Fibroblast of the conjunctiva (primary cell): Measurements from ENCODE around the gene LAMA4.
"Not testable (repeated sequence)": the region's sequence is repeated elsewhere in the genome, so short reads cannot be mapped to it uniquely, and the experiment has no call there.

ENCODE experiments used
- DNase-seq: peaks from one replicate; pipeline ENCODE4 v3.0.0-alpha.2; 2010; ENCODE audit warnings: low read depth

Gene LAMA4

DNA sequence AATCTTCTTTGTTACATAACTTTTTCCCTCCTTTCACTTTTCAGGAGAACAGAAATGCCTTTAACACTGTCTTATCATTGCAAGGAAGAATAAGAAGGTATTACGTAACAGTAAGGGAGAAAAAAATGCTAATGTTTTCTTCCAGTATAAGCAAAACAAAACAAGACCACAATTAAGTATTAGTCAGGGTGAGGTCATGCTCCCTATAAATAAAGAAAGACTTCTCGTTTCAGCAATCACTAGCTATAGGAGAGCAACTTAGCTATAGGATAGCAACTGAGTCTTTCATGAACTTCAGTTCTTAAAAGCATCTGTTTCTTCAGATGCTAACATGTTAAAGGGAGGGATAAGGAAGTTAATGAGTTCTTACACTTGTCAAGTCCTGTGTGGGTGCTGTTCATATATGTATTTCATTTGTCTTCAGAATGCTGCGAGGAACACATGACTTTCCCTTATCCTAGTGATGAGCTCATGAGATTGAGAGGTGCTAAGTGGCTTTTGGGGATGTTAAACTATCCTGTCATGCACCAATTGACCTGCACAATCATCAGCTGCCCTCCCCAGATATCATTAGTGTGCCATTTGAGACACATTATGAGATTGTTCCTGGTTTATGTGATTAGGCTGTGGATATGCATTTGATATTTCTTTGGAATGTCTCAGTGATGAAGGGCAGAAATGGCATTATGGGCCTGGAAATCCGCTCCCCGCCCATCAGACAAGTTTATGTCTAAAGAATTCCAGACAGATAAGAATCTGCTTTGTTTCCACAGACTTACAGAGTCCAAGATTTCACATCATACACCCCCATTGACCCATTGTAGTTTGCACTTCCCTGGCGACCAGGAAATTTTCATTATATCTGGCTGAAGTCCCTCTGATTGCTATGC is 37.5 kb downstream of the LAMA4 start:
- peak; percentile 60 for DNase-seq

DNA sequence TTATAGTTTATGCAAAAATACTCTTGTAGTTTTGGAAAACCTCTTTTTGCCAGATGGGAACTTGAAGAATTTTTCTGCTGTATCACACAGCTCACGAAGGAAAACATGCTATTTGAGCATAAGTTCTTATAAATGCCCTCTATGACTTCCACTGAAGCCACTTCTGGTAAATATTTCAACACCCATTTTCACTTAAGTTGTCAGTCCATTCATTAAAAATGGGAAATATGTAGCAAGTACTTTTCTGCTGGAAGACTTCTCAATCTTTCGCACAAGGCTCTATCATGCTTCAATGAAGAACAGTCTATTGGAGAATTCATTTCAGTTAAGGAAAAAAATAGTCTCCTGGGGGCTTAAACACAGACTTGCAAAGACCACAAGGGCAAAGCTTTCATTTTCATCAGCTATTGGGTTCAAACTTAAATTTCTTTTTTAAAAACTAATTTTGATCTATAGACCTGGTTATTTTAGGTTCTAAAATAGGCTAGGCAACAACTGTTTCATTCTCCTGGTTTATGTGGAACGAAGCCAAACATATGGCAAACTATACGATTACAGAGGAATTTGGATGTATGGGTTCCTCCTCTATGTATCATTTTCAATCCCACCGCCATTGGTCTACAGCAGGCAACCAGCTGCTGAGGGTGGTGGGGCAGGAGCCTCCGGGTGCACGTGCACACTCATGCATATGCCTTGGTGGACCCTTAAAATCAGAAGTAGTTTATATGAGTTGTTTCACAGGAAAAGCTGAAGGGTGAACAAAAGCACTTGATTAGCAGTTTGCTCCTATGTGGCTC is 38.7 kb downstream of the LAMA4 start:
- DNase-seq = no peak

- no peak for DNase-seq
Observed at GRCh38 chr6:112214739-112215269, 39.6 kb downstream of the LAMA4 start.

DNA sequence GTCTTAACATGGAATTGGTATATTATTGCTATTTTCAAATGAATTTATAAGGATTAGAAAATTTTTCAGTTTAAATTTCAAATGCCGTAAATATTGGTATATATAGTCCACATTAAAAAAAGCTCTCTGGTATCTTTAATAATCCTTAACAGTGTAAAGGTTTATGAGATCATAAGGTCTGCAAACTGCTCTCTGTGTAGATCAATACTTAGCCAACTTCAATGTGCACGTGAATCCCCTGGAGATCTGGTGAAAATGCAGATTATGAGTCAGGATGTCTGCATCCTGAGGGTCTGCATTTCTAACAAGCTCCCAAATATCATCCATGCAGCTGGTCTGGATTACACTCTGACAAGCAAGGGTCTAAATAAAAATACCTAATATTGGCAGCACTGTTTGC is 43.5 kb downstream of the LAMA4 start:
- no peak for DNase-seq

DNA sequence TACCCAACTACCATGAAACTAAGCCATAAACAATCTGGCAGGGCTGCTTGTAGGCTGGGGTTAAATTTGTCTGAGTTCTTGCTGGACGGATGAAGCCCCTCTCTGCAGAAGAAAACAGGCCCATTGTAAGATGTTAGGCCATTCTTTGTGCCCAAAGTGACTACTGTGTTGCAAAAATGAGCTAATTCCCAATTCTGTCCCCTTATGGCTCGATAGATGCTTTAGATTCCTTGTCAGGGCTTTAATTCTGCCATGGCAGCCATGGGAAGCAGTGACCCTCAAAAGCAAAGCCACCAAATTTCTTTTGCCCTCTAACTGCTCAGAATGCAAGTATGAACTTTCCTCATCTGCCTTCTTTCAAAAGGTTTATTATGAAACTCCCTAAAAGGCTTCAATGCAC is 45.2 kb downstream of the LAMA4 start:
- no peak for DNase-seq

DNA sequence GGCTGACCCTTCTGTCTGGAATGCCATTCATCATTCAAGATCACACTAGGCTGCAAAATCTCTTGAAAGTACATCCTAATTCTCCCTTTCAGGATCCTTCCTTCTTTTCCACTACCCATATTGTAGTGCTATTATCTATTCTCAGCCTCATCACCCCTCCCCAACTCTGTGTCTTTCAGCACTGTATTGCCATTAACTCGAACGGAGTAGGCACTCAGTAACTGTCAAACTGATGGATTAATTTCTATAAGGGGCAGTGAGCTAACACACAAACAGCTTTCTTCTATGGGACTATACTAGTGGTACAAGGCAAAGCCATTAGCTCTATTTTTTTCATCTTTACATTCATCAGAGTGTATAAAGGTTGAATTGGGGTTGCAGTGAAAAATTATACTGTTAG is 46.6 kb downstream of the LAMA4 start:
- DNase-seq = no peak

GRCh38 chr6:112207131-112207530 is 47.2 kb downstream of the LAMA4 start:
- no peak for DNase-seq

- DNase-seq = no peak
Observed at GRCh38 chr6:112206110-112206458, 48.3 kb downstream of the LAMA4 start.

DNA sequence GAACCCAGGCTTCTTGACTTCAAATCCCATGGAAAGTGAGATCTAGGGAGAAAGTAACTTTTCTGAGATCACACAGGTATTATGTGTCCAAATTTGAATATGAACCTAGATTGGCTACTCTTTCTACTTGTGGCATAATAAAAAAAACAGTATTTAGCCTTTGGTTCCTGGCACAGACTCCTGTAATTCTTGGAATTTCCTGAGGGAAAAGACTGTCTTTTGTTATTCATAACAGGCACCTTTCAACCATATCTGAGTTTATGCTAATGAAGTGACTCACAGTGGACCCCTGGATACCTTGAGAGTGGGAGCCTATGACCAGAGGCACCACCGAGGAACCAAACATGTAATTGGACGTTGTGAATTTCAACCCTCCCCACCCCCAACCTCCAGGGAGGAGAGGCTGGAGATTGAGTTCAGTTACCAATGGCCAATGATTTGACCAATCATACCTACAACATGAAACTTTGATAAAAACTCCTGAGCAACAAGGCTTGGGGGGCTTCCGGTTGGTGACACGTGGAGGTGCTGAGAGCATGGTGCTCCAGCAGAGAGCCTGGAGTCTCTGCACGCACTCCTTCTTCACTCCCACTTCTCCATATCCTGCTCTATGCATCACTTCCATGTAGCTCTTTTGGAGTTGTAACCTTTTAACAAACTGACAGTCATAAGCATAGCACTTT is 48.8 kb downstream of the LAMA4 start:
- no peak for DNase-seq

GRCh38 chr6:112204350-112204706 is 50.0 kb downstream of the LAMA4 start:
- no peak for DNase-seq

DNA sequence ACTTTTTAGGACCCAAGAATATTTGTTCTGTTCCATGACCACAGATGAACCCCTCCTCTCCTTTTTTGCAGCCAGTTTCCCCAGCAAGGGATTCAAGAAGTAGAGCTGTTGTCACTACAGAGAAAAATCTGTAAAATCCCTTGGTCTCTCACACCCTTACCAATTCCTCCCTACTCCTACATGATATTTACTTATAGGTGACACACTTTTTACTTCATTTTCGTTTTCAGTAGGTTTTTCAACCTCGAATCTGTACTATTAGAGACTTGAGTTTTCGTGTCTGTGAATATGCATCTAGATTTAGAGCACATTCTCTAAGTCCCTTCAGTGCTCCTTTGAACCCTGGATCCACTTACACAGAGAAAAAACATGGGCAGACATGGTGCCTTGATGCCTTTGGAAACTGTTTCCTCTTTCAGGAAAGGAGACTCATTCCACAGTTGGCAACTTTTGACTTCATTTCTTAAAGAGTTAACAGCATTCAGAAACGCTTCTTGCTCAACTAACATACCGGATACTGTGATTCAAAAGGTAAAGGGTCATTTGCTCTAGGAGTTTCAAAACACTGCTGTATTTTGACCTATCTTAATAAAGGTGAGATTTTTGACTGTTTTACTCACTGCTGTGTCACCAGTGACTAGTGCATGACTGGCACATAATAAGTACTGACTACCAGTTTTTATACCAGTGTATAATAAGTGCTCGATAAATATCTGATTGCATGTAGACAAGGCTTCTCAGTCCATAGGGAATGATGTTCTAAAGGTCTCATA is 50.6 kb downstream of the LAMA4 start:
- peak; percentile 60 for DNase-seq

- DNase-seq = no peak
Observed at GRCh38 chr6:112202639-112203341, 51.6 kb downstream of the LAMA4 start.

DNA sequence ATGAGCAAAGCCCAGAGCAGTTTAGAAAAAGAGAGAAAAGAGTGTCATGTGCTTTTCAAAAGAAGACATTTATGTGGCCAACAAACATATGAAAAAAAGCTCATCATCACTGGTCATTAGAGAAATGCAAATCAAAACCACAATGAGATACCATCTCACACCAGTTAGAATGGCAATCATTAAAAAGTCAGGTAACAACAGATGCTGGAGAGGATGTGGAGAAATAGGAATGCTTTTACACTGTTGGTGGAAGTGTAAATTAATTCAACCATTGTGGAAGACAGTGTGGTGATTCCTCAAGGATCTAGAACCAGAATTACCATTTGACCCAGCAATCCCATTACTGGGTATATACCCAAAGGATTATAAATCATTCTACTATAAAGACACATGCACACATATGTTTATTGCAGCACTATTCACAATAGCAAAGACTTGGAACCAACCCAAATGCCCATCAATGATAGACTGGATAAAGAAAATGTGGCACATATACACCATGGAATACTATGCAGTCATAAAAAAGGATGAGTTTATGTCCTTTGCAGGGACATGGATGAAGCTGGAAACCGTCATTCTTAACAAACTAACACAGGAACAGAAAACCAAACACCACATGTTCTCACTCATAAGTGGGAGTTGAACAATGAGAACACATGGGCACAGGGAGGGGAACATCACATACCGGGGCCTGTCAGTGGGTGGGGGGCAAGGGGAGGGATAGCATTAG is 54.0 kb downstream of the LAMA4 start:
- DNase-seq = not testable (repeated sequence)

GRCh38 chr6:112199001-112199403 is 55.4 kb downstream of the LAMA4 start:
- no peak for DNase-seq

GRCh38 chr6:112198582-112198981 is 55.8 kb downstream of the LAMA4 start:
- no peak for DNase-seq

- DNase-seq = no peak
Observed at GRCh38 chr6:112197636-112198035, 56.7 kb downstream of the LAMA4 start.

DNA sequence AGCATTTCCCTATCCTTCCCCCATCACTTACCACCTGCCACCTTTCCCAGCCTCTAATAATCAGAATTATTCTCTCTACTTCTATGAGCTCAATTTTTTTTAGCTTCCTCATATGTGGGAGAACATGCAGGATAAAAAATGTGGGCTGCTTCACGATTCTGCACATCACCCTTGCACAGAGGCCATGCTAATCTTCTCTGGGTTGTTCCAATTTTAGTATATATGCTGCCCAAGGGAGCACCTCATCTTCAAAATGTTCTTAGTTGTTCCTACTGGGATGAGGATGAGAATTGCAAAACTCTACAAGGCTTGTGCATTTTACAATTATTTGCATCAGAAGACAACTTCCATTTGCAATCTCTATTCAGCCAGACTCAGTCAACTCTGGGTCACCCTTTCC is 58.1 kb downstream of the LAMA4 start:
- DNase-seq = no peak

DNA sequence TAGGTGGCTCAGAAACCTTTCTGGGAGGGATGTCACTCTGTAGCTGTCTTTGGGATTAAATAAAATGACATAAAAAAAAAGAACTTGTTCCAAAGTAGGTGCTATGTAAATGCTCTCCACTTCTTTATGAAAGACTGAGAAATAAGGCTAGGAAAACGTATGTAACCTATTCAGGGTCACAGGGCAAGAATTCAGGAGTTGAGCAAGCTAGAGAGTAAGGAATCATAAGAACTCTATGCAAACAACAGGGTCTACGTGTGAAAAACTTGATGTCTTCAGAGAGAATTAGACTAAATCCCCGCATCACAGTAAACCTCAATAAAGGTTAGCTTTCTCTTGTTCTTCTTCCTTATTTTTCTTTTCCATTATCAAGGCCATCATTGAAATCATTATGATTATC is 59.2 kb downstream of the LAMA4 start:
- DNase-seq = no peak

DNA sequence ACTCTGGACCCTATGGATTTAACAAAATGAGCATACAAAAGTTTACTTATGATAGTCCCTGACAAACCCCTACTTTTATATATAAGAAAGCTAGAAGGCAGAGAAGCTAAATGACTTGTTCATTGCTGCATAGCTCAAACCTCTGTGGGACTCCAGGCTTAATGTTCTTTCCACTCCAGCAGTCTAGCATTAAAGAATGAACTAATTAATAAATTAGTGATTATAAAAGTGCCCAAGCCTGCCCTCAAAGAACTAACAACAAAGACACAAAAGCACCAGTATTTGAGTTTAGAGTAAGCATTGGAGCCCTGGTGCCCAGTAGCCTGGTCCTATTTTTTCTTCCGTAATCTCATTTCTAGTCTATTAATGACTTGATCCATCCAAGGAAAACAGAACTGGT is 59.9 kb downstream of the LAMA4 start:
- DNase-seq = no peak

DNA sequence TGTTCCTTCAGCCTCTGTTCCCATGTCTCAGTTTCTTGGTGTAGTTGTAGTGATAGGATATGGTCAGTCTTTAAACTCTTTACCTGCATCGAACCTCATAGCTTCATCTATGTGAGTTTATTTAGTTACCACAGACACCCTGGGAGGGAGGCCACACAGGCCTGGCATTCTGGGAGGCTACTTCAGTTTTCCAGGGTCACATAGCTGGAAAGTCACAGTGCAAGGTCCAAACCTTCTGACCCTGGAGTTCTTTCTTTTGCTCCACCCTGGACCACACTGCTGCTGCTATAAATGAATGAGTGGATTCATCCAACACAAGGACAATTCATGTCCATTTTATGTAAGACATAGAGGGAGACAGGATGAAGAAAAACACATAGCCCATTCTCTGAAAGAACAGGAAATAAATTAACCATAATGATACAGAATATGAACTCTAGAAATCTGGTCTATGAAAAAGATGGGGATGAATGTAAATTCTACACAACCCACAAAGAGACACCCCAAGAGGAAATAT is 60.8 kb downstream of the LAMA4 start:
- DNase-seq = no peak
